Endodermal cell (in vitro differentiated cells): Measurements from ENCODE around the gene CLDN15. TPM values are rescaled to one million over a fixed set of nuclear protein-coding genes. Genes with fewer than 3 reads are reported as not detected.

Experiments used
- DNase-seq: peaks from one replicate; pipeline ENCODE4 v3.0.0-alpha.2; 2017
- H3K27ac ChIP-seq: 2 replicates; pipeline ENCODE4 v1.5.1; 2013; ENCODE audit warnings: mild to moderate bottlenecking, low read depth, low read length, moderate library complexity
- H3K27me3 ChIP-seq: 2 replicates; pipeline ENCODE4 v1.6.1; 2013; ENCODE audit warnings: mild to moderate bottlenecking, low read length, moderate library complexity; ENCODE audit not compliant: insufficient read depth, control insufficient read depth, poor library complexity, severe bottlenecking
- H3K36me3 ChIP-seq: 2 replicates; pipeline ENCODE4 v1.7.0; 2013; ENCODE audit warnings: mild to moderate bottlenecking, low read length, moderate library complexity; ENCODE audit not compliant: control insufficient read depth, insufficient read depth
- H3K4me1 ChIP-seq: one replicate; pipeline ENCODE4 v1.7.0; 2013; ENCODE audit warnings: low read length; ENCODE audit not compliant: control insufficient read depth, insufficient read depth
- H3K4me3 ChIP-seq: 2 replicates; pipeline ENCODE4 v1.5.1; 2013; ENCODE audit warnings: mild to moderate bottlenecking, low read length, moderate library complexity
- H3K9ac ChIP-seq: 2 replicates; pipeline ENCODE4 v1.6.1; 2013; ENCODE audit warnings: mild to moderate bottlenecking, low read length, moderate library complexity; ENCODE audit not compliant: poor library complexity, severe bottlenecking; ENCODE audit errors: extremely low read depth
- H3K9me3 ChIP-seq: 2 replicates; pipeline ENCODE4 v1.6.1; 2013; ENCODE audit warnings: mild to moderate bottlenecking, low read length, moderate library complexity; ENCODE audit not compliant: control insufficient read depth
- H3K27ac Mint-ChIP-seq: 2 replicates; pipeline ENCODE4 v1.8.0; 2020; ENCODE audit warnings: mixed read lengths
- H3K27me3 Mint-ChIP-seq: 2 replicates; pipeline ENCODE4 v1.8.0; 2021; ENCODE audit warnings: mild to moderate bottlenecking, mixed read lengths; ENCODE audit not compliant: insufficient read depth
- H3K36me3 Mint-ChIP-seq: 2 replicates; pipeline ENCODE4 v1.8.0; 2020; ENCODE audit warnings: low read depth, mixed read lengths
- H3K4me1 Mint-ChIP-seq: 2 replicates; pipeline ENCODE4 v1.8.0; 2020; ENCODE audit warnings: mixed read lengths
- H3K4me3 Mint-ChIP-seq: 2 replicates; pipeline ENCODE4 v1.8.0; 2020; ENCODE audit warnings: mild to moderate bottlenecking, moderate library complexity, mixed read lengths
- H3K9me3 Mint-ChIP-seq: 2 replicates; pipeline ENCODE4 v1.8.0; 2020; ENCODE audit warnings: mild to moderate bottlenecking, mixed read lengths
- CTCF ChIP-seq: fragments of 200-600 bp; sonication (generic); conservative IDR thresholded peaks from 2 replicates; pipeline ENCODE4 v1.5.0; 2021; ENCODE audit warnings: antibody characterized with exemption, mild to moderate bottlenecking
- WGBS, 2 experiments: methylation state at CpG; one replicate each; pipeline versions ENCODE4 v1.1.5 to v1.1.7; 2013; ENCODE audit warnings: missing lambda C conversion rate in 2 of 2, mixed read lengths in 1 of 2; ENCODE audit not compliant: insufficient coverage in 1 of 2, insufficient read length in 1 of 2; 5-methylcytosine and 5-hydroxymethylcytosine counted together
- total RNA-seq, 2 donors: library from RNA; stranded (reverse); fragmentation: NEBNext Ultra II Directional in 1 of 2; extraction: Animal tissue kit (Norgen Biotek cat#: 25700) in 1 of 2; gene quantifications; 2 replicates in 1 of 2; 3 replicates in 1 of 2; pipeline ENCODE4 v1.2.1, GENCODE V29; 2021

CLDN15 gene
- total RNA-seq, 2 donors from 2014 or later: 6.0 to 7.1 TPM

DNA sequence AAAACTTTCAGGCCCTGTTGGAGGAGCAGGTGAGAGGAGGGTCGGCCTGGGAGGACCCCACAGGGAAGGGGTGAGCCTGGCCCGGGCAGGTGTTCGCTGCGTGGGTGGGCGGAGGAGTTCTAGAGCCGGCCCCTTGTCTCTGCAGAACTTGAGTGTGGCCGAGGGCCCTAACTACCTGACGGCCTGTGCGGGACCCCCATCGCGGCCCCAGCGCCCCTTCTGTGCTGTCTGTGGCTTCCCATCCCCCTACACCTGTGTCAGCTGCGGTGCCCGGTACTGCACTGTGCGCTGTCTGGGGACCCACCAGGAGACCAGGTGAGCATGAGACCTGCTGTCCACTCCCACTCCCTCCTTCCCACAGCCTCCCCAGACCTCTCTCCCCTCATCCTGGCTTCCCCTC lies 14.1 kb downstream of the CLDN15 start:
- H3K4me3 Mint-ChIP-seq: no peak overlapping the region
- no peak overlapping the region for H3K4me3 ChIP-seq
- no peak overlapping the region for H3K9ac ChIP-seq
- DNase-seq: no peak
- H3K4me1 ChIP-seq: no peaks in the 10 kb centered on the region
- H3K27ac ChIP-seq: no peak overlapping the region
- peaks cover 35% of the 10 kb centered on the region for H3K36me3 ChIP-seq
- 96 to 100% methylated on average over 5 to 15 of the region's 15 CpGs for WGBS, 2 experiments
- no peaks in the 10 kb centered on the region for H3K9me3 ChIP-seq
- H3K9me3 Mint-ChIP-seq: no peaks in the 10 kb centered on the region
- H3K4me1 Mint-ChIP-seq: peaks cover 4% of the 10 kb centered on the region
- H3K27me3 ChIP-seq: no peaks in the 10 kb centered on the region
- no peak for TF ChIP-seq CTCF
- H3K27ac Mint-ChIP-seq: no peak overlapping the region
- H3K36me3 Mint-ChIP-seq: peaks cover 47% of the 10 kb centered on the region
- H3K27me3 Mint-ChIP-seq: no peaks in the 10 kb centered on the region

DNA sequence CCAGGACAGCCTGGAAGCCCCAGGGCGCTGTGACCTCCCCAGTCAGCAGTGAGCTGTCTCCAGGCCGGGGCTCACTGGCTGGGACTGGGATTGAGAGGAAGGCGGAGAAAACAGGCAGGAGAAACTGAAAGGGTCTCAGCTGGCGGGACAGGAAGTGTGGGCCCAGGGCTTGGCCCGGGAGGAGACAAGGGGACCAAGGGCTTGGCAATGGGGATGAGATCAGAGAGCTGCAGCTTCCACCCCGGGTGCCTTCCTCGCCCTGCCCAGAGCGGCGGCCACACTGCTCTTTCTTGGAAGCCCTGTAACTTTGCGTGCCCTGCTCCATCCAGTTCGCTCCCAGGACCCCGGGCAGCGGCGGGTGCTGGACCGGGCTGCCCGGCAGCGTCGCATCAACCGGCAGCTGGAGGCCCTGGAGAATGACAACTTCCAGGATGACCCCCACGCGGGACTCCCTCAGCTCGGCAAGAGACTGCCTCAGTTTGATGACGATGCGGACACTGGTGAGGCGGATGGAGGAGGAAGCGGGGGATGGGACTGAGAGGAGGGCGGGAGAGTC lies 15.2 kb downstream of the CLDN15 start:
- no peaks in the 10 kb centered on the region for H3K27me3 Mint-ChIP-seq
- H3K27me3 ChIP-seq: no peaks in the 10 kb centered on the region
- H3K9me3 ChIP-seq: no peaks in the 10 kb centered on the region
- peak overlapping the region; percentile 17 for H3K27ac Mint-ChIP-seq
- H3K4me3 Mint-ChIP-seq: no peak overlapping the region
- no peak for DNase-seq
- peaks cover 5% of the 10 kb centered on the region for H3K4me1 Mint-ChIP-seq
- peaks cover 40% of the 10 kb centered on the region for H3K36me3 Mint-ChIP-seq
- H3K9ac ChIP-seq: no peak overlapping the region
- no peak overlapping the region for H3K27ac ChIP-seq
- 92% methylated on average over 16 to 27 of the region's 27 CpGs for WGBS, 2 experiments
- no peak for TF ChIP-seq CTCF
- no peaks in the 10 kb centered on the region for H3K4me1 ChIP-seq
- no peak overlapping the region for H3K4me3 ChIP-seq
- peaks cover 31% of the 10 kb centered on the region for H3K36me3 ChIP-seq
- H3K9me3 Mint-ChIP-seq: no peaks in the 10 kb centered on the region

- Histone ChIP-seq H3K27me3 (no peaks in the 10 kb centered on the region), H3K4me3 (no peak overlapping the region), H3K36me3 (peaks cover 17% of the 10 kb centered on the region), H3K9ac (no peak overlapping the region), H3K4me1 (no peaks in the 10 kb centered on the region), H3K9me3 (no peaks in the 10 kb centered on the region), H3K27ac (no peak overlapping the region)
- H3K27me3 Mint-ChIP-seq: no peaks in the 10 kb centered on the region
- H3K36me3 Mint-ChIP-seq: peaks cover 39% of the 10 kb centered on the region
- no peaks in the 10 kb centered on the region for H3K9me3 Mint-ChIP-seq
- whole genome bisulfite sequencing, 2 experiments: 97 to 100% methylated on average over 5 of the region's 5 CpGs
- no peak overlapping the region for H3K27ac Mint-ChIP-seq
- peaks cover 13% of the 10 kb centered on the region for H3K4me1 Mint-ChIP-seq
- H3K4me3 Mint-ChIP-seq: no peak overlapping the region
- no peak for DNase-seq
- TF ChIP-seq CTCF: no peak
These were observed 17.3 kb downstream of the CLDN15 start for GRCh38 chr7:101220295-101220694.
